SK-N-SH (cell line): ENCODE results near the gene KLHL14. TPM values are rescaled to one million over a fixed set of nuclear protein-coding genes. Genes with fewer than 3 reads are reported as not detected.

Experiments used
- CTCF ChIA-PET: fragments of 300-600, 350-600 bp; formaldehyde crosslinking; extraction: SDS; loops from one replicate; lab custom pipeline; 2021; lab: Yijun Ruan, JAX
- POLR2A ChIA-PET: fragments of 350-600 bp; sonication (Branson Sonifier 250); formaldehyde crosslinking; extraction: SDS; loops from one replicate; lab custom pipeline; 2020; ENCODE audit warnings: antibody characterized with exemption, inconsistent platforms; lab: Yijun Ruan, JAX
- DNase-seq: peaks from one replicate; pipeline ENCODE4 v3.0.0; 2012
- H2AFZ ChIP-seq: fragments of 200-600 bp; sonication (generic); 2 replicates; pipeline ENCODE4 v1.8.1; 2016; ENCODE audit warnings: antibody characterized with exemption, mild to moderate bottlenecking, low read depth
- H3F3A ChIP-seq: fragments of 200-600 bp; sonication (generic); replicated peaks from 2 replicates; pipeline ENCODE3; 2016; ENCODE audit warnings: antibody characterized with exemption, mild to moderate bottlenecking; ENCODE audit not compliant: insufficient read depth
- H3K27ac ChIP-seq, 2 experiments: fragments of 200-500 bp in 1 of 2; fragments of 200-600 bp in 1 of 2; sonication (Bioruptor generic) in 1 of 2; sonication (generic), shearing (Covaris generic) in 1 of 2; 2 replicates each; pipeline versions ENCODE4 v1.5.1 to v1.6.1; 2014 to 2016; ENCODE audit warnings: low read depth in 2 of 2, inconsistent platforms in 1 of 2, low read length in 1 of 2, mild to moderate bottlenecking in 1 of 2, mixed read lengths in 1 of 2
- H3K27me3 ChIP-seq: fragments of 200-600 bp; sonication (generic), shearing (Covaris generic); 2 replicates; pipeline ENCODE4 v1.6.1; 2016; ENCODE audit warnings: mixed run types; ENCODE audit not compliant: insufficient read depth
- H3K36me3 ChIP-seq, 2 experiments: fragments of 200-500 bp in 1 of 2; fragments of 200-600 bp in 1 of 2; sonication (Bioruptor generic) in 1 of 2; sonication (generic) in 1 of 2; replicated peaks in 1 of 2; 2 replicates each; pipeline versions ENCODE3 to v1.5.1; 2014 to 2016; ENCODE audit warnings: low read length in 1 of 2, mild to moderate bottlenecking in 1 of 2; ENCODE audit not compliant: insufficient read depth in 2 of 2, control insufficient read depth in 1 of 2
- H3K4me1 ChIP-seq, 2 experiments: fragments of 200-500 bp in 1 of 2; fragments of 200-600 bp in 1 of 2; sonication (Bioruptor generic) in 1 of 2; sonication (generic), shearing (Covaris generic) in 1 of 2; 2 replicates each; pipeline versions ENCODE4 v1.5.1 to v1.6.1; 2014 to 2016; ENCODE audit warnings: low read depth in 1 of 2, low read length in 1 of 2, mixed run types in 1 of 2; ENCODE audit not compliant: insufficient read depth in 2 of 2, control insufficient read depth in 1 of 2
- H3K4me2 ChIP-seq: fragments of 200-600 bp; sonication (generic), shearing (Covaris generic); 2 replicates; pipeline ENCODE4 v1.6.1; 2017; ENCODE audit warnings: mixed run types
- H3K4me3 ChIP-seq, 2 experiments: fragments of 200-500 bp in 1 of 2; fragments of 200-600 bp in 1 of 2; sonication (Bioruptor generic) in 1 of 2; sonication (generic), shearing (Covaris generic) in 1 of 2; 2 replicates each; pipeline versions ENCODE4 v1.5.1 to v1.8.1; 2014 to 2016; ENCODE audit warnings: low read depth in 2 of 2, inconsistent platforms in 1 of 2, low read length in 1 of 2, mild to moderate bottlenecking in 1 of 2, mixed read lengths in 1 of 2, moderate library complexity in 1 of 2
- H3K79me2 ChIP-seq: fragments of 200-600 bp; sonication (generic); 2 replicates; pipeline ENCODE4 v1.8.1; 2017; ENCODE audit warnings: mild to moderate bottlenecking; ENCODE audit not compliant: insufficient read depth
- H3K9ac ChIP-seq: fragments of 200-600 bp; sonication (generic); 2 replicates; pipeline ENCODE4 v1.6.1; 2017; ENCODE audit warnings: mixed run types
- H3K9me2 ChIP-seq: fragments of 200-600 bp; sonication (generic); 2 replicates; pipeline ENCODE4 v1.6.1; 2017; ENCODE audit warnings: mixed run types
- H3K9me3 ChIP-seq: fragments of 200-600 bp; sonication (generic); 2 replicates; pipeline ENCODE4 v1.6.1; 2017; ENCODE audit warnings: mixed run types, mild to moderate bottlenecking, moderate library complexity
- H4K20me1 ChIP-seq: fragments of 200-600 bp; sonication (generic); 2 replicates; pipeline ENCODE4 v1.6.1; 2017; ENCODE audit warnings: mild to moderate bottlenecking, mixed run types; ENCODE audit not compliant: insufficient read depth
- CHD2 ChIP-seq: fragments of 150-350 bp; IDR thresholded peaks from 2 replicates; pipeline ENCODE4 v1.6.1; 2018; ENCODE audit warnings: low read length; ENCODE audit not compliant: partially characterized antibody
- EP300 ChIP-seq, 2 experiments: IDR thresholded peaks; 2 replicates each; pipeline versions ENCODE4 v1.4.0 to v1.6.1; 2012; ENCODE audit warnings: borderline replicate concordance in 1 of 2, low read depth in 1 of 2, low read length in 1 of 2
- FOXJ3 ChIP-seq: sonication (generic); formaldehyde crosslinking; IDR thresholded peaks from 2 replicates; pipeline ENCODE4 v1.5.1; 2020; ENCODE audit warnings: mild to moderate bottlenecking, missing genetic modification reagents
- JUND ChIP-seq: IDR thresholded peaks from 2 replicates; pipeline ENCODE4 v1.4.0; 2012
- MEF2A ChIP-seq: IDR thresholded peaks from 2 replicates; pipeline ENCODE4 v1.4.0; 2012; ENCODE audit warnings: low read depth, borderline replicate concordance
- RCOR1 ChIP-seq: fragments of 150-350 bp; IDR thresholded peaks from 2 replicates; pipeline ENCODE4 v1.6.1; 2017; ENCODE audit warnings: antibody characterized with exemption, low read length
- RFX5 ChIP-seq: IDR thresholded peaks from 2 replicates; pipeline ENCODE4 v1.6.1; 2012; ENCODE audit warnings: mild to moderate bottlenecking, improper control_type of control experiment, low read length
- SIN3A ChIP-seq: IDR thresholded peaks from 2 replicates; pipeline ENCODE4 v1.6.1; 2012; ENCODE audit warnings: low read depth, mild to moderate bottlenecking, low read length, moderate library complexity, borderline replicate concordance
- SMC3 ChIP-seq: IDR thresholded peaks from 2 replicates; pipeline ENCODE4 v1.6.1; 2012; ENCODE audit warnings: low read depth, low read length, improper control_type of control experiment
- TCF12 ChIP-seq: IDR thresholded peaks from 2 replicates; pipeline ENCODE4 v1.4.0; 2012
- WGBS: methylation state at CpG from one replicate; pipeline ENCODE4 v1.1.6; 2017; ENCODE audit warnings: low lambda C conversion rate; 5-methylcytosine and 5-hydroxymethylcytosine counted together
- polyA plus RNA-seq, 3 experiments: library from polyadenylated mRNA; depleted of rRNA; stranded (reverse); fragments of >200 nt; gene quantifications; 2 replicates each; pipeline ENCODE4 v1.2.3, GENCODE V29; 2012
- TF ChIP-seq, protein P1 (sequence below): IDR thresholded peaks from 2 replicates; pipeline ENCODE4 v1.4.0; 2012; ENCODE audit warnings: low read depth
- TF ChIP-seq, protein P2 (sequence below): fragments of 150-350 bp; IDR thresholded peaks from 2 replicates; pipeline ENCODE4 v1.6.1; 2016; ENCODE audit warnings: mild to moderate bottlenecking, low read depth, low read length
- TF ChIP-seq, protein P3 (sequence below): IDR thresholded peaks from 2 replicates; pipeline ENCODE4 v1.6.1; 2012; ENCODE audit warnings: mild to moderate bottlenecking, low read depth, low read length, moderate library complexity
- TF ChIP-seq, protein P4 (sequence below): IDR thresholded peaks from 2 replicates; pipeline ENCODE4 v1.4.0; 2012; ENCODE audit warnings: low read depth, borderline replicate concordance
- TF ChIP-seq, protein P5 (sequence below): fragments of 200-600 bp; sonication (generic); IDR thresholded peaks from 2 replicates; pipeline ENCODE4 v1.6.1; 2017; ENCODE audit warnings: antibody characterized with exemption, mild to moderate bottlenecking, moderate library complexity
- TF ChIP-seq, protein P6 (sequence below): IDR thresholded peaks from 2 replicates; pipeline ENCODE4 v1.4.0; 2012; ENCODE audit warnings: low read depth, borderline replicate concordance
- TF ChIP-seq, protein P7 (sequence below): fragments of 150-350 bp; IDR thresholded peaks from 2 replicates; pipeline ENCODE4 v1.6.1; 2017; ENCODE audit warnings: antibody characterized with exemption, low read length, low read depth, borderline replicate concordance

KLHL14 gene
- polyA plus RNA-seq, 1 of the 3 experiments (the other 2 are of a cell fraction): not detected

DNA sequence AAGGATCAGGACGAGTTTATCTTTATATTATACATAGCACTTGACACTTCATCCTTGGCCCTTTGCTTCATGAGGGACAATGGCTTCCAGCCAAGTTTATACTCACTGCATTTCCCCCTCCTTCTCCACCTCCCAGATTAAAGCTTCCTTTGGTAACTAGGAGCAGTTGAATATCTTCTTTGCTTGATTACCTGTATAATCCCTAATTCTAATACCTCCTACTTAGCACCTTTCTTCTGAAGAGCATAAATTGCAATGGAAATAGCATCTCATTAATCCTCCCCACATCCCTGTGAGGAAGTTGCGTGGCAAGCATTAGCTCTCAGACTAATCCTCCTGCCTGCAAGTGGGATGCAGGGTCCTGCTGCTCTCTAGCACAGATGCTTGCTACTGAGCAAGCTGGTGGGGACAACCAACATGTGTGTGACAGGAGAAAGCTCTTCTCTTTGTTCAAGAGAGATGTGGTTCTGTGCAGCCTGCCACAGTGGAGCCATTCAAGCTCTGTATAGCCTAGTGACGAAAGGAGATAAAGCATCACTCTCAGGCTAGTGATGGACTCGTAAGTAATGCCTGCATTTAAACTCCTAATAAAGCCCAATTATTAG is 19.1 kb downstream of the KLHL14 start:
- H3K4me1 ChIP-seq: no peaks in the 10 kb centered on the region
- H3K9me3 ChIP-seq: no peaks in the 10 kb centered on the region
- WGBS: 9% methylated on average over 4 of the region's 4 CpGs
- H3K4me2 ChIP-seq: no peak overlapping the region
- no peaks in the 10 kb centered on the region for H4K20me1 ChIP-seq
- H3K36me3 ChIP-seq: no peaks in the 10 kb centered on the region
- CTCF ChIA-PET: interaction anchor here (0.9 kb wide), 1 partner anchor 18 kb away, joined by 3 read pairs; no protein-coding TSS in a partner anchor
- no peak overlapping the region for H2AFZ ChIP-seq
- H3K9ac ChIP-seq: no peak overlapping the region
- DNase-seq: no peak
- POLR2A ChIA-PET: no interaction called here
- TF ChIP-seq, protein P1, sequence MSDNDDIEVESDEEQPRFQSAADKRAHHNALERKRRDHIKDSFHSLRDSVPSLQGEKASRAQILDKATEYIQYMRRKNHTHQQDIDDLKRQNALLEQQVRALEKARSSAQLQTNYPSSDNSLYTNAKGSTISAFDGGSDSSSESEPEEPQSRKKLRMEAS: no peak
- TF ChIP-seq SIN3A (no peak), FOXJ3 (CRISPR knock-in tag) (no peak), RFX5 (no peak), RCOR1 (no peak), EP300 (IDR thresholded peaks at IDR 0.05; ENCODE audit: borderline replicate concordance in 1 of 2, low read depth in 1 of 2, low read length in 1 of 2) (no peak), MEF2A (no peak), SMC3 (no peak), JUND (no peak), TCF12 (no peak), CHD2 (no peak)
- TF ChIP-seq, protein P2, sequence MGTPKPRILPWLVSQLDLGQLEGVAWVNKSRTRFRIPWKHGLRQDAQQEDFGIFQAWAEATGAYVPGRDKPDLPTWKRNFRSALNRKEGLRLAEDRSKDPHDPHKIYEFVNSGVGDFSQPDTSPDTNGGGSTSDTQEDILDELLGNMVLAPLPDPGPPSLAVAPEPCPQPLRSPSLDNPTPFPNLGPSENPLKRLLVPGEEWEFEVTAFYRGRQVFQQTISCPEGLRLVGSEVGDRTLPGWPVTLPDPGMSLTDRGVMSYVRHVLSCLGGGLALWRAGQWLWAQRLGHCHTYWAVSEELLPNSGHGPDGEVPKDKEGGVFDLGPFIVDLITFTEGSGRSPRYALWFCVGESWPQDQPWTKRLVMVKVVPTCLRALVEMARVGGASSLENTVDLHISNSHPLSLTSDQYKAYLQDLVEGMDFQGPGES: no peak
- TF ChIP-seq, protein P3, sequence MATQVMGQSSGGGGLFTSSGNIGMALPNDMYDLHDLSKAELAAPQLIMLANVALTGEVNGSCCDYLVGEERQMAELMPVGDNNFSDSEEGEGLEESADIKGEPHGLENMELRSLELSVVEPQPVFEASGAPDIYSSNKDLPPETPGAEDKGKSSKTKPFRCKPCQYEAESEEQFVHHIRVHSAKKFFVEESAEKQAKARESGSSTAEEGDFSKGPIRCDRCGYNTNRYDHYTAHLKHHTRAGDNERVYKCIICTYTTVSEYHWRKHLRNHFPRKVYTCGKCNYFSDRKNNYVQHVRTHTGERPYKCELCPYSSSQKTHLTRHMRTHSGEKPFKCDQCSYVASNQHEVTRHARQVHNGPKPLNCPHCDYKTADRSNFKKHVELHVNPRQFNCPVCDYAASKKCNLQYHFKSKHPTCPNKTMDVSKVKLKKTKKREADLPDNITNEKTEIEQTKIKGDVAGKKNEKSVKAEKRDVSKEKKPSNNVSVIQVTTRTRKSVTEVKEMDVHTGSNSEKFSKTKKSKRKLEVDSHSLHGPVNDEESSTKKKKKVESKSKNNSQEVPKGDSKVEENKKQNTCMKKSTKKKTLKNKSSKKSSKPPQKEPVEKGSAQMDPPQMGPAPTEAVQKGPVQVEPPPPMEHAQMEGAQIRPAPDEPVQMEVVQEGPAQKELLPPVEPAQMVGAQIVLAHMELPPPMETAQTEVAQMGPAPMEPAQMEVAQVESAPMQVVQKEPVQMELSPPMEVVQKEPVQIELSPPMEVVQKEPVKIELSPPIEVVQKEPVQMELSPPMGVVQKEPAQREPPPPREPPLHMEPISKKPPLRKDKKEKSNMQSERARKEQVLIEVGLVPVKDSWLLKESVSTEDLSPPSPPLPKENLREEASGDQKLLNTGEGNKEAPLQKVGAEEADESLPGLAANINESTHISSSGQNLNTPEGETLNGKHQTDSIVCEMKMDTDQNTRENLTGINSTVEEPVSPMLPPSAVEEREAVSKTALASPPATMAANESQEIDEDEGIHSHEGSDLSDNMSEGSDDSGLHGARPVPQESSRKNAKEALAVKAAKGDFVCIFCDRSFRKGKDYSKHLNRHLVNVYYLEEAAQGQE: no peak
- TF ChIP-seq, protein P4, sequence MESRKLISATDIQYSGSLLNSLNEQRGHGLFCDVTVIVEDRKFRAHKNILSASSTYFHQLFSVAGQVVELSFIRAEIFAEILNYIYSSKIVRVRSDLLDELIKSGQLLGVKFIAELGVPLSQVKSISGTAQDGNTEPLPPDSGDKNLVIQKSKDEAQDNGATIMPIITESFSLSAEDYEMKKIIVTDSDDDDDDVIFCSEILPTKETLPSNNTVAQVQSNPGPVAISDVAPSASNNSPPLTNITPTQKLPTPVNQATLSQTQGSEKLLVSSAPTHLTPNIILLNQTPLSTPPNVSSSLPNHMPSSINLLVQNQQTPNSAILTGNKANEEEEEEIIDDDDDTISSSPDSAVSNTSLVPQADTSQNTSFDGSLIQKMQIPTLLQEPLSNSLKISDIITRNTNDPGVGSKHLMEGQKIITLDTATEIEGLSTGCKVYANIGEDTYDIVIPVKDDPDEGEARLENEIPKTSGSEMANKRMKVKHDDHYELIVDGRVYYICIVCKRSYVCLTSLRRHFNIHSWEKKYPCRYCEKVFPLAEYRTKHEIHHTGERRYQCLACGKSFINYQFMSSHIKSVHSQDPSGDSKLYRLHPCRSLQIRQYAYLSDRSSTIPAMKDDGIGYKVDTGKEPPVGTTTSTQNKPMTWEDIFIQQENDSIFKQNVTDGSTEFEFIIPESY: no peak
- TF ChIP-seq, protein P5, sequence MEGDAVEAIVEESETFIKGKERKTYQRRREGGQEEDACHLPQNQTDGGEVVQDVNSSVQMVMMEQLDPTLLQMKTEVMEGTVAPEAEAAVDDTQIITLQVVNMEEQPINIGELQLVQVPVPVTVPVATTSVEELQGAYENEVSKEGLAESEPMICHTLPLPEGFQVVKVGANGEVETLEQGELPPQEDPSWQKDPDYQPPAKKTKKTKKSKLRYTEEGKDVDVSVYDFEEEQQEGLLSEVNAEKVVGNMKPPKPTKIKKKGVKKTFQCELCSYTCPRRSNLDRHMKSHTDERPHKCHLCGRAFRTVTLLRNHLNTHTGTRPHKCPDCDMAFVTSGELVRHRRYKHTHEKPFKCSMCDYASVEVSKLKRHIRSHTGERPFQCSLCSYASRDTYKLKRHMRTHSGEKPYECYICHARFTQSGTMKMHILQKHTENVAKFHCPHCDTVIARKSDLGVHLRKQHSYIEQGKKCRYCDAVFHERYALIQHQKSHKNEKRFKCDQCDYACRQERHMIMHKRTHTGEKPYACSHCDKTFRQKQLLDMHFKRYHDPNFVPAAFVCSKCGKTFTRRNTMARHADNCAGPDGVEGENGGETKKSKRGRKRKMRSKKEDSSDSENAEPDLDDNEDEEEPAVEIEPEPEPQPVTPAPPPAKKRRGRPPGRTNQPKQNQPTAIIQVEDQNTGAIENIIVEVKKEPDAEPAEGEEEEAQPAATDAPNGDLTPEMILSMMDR: no peak
- TF ChIP-seq, protein P6, sequence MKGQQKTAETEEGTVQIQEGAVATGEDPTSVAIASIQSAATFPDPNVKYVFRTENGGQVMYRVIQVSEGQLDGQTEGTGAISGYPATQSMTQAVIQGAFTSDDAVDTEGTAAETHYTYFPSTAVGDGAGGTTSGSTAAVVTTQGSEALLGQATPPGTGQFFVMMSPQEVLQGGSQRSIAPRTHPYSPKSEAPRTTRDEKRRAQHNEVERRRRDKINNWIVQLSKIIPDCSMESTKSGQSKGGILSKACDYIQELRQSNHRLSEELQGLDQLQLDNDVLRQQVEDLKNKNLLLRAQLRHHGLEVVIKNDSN: no peak
- TF ChIP-seq, protein P7, sequence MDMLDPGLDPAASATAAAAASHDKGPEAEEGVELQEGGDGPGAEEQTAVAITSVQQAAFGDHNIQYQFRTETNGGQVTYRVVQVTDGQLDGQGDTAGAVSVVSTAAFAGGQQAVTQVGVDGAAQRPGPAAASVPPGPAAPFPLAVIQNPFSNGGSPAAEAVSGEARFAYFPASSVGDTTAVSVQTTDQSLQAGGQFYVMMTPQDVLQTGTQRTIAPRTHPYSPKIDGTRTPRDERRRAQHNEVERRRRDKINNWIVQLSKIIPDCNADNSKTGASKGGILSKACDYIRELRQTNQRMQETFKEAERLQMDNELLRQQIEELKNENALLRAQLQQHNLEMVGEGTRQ: no peak
- TF ChIP-seq, all 33 proteins: peak for 0
- H3K79me2 ChIP-seq: no peaks in the 10 kb centered on the region
- no peak overlapping the region for H3K4me3 ChIP-seq
- H3F3A ChIP-seq: no peaks in the 10 kb centered on the region
- no peaks in the 10 kb centered on the region for H3K9me2 ChIP-seq
- no peaks in the 10 kb centered on the region for H3K27me3 ChIP-seq
- no peak overlapping the region for H3K27ac ChIP-seq
